ENCODE results near the gene ANKRD30A.

The ANKRD30A gene

GRCh38 chr10:37269554-37270256 lies 144.3 kb downstream of the ANKRD30A start:
- no peak overlapping the region for H3K4me3 ChIP-seq (ENCODE audit: insufficient read depth in 1 of 2, low read depth in 1 of 2, low read length in 2 of 2)
- no peaks in the 10 kb centered on the region for H3K36me3 ChIP-seq (ENCODE audit: control insufficient read depth in 1 of 2, insufficient read depth in 2 of 2, low read depth in 1 of 2, low read length in 2 of 2)
- no peak overlapping the region for H3K4ac ChIP-seq (ENCODE audit: low read depth in 1 of 2, low read length in 2 of 2)
- H3K27ac ChIP-seq (ENCODE audit: low read length, poor library complexity, severe bottlenecking), result no peak overlapping the region
- WGBS, result 48% methylated on average over 4 of the region's 5 CpGs
- no peak overlapping the region for H2BK5ac ChIP-seq (ENCODE audit: low read depth, low read length, poor library complexity, severe bottlenecking)
- H3K9me3 ChIP-seq (ENCODE audit: control insufficient read depth, low read length), result no peaks in the 10 kb centered on the region
- no peak overlapping the region for H3K4me2 ChIP-seq (ENCODE audit: low read length, poor library complexity, severe bottlenecking)
- no peak overlapping the region for H3K18ac ChIP-seq (ENCODE audit: low read depth in 1 of 2, low read length in 2 of 2)
- no peaks in the 10 kb centered on the region for H3K27me3 ChIP-seq (ENCODE audit: control insufficient read depth in 1 of 2, insufficient read depth in 1 of 2, low read length in 2 of 2)
- H2AFZ ChIP-seq (ENCODE audit: low read depth, low read length), result no peak overlapping the region
- H2BK12ac ChIP-seq (ENCODE audit: low read length in 2 of 2), result no peak overlapping the region
- no peak for DNase-seq
- H2BK120ac ChIP-seq (ENCODE audit: low read depth, low read length), result no peak overlapping the region
- H3K4me1 ChIP-seq (ENCODE audit: control insufficient read depth, insufficient read depth, low read depth, low read length), result no peaks in the 10 kb centered on the region
- no peaks in the 10 kb centered on the region for H3K79me1 ChIP-seq (replicated peaks; ENCODE audit: low read length, poor library complexity, severe bottlenecking)
- no peak overlapping the region for H4K8ac ChIP-seq (ENCODE audit: low read length)
- H4K91ac ChIP-seq (ENCODE audit: low read length), result no peak overlapping the region
- no peak overlapping the region for H2AK5ac ChIP-seq (ENCODE audit: low read length, severe bottlenecking)
- H2BK15ac ChIP-seq (ENCODE audit: low read depth, poor library complexity, severe bottlenecking), result no peak overlapping the region
- H3K23ac ChIP-seq (ENCODE audit: low read length in 2 of 2), result no peak overlapping the region
- H3K14ac ChIP-seq (ENCODE audit: low read length in 2 of 2), result no peak overlapping the region
- no peak overlapping the region for H3K9ac ChIP-seq (ENCODE audit: low read length)

- Histone ChIP-seq H3K79me1 (replicated peaks; ENCODE audit: low read length, poor library complexity, severe bottlenecking) (no peaks in the 10 kb centered on the region), H3K27ac (ENCODE audit: low read length, poor library complexity, severe bottlenecking) (no peak overlapping the region), H3K23ac (ENCODE audit: low read length in 2 of 2) (no peak overlapping the region), H2BK120ac (ENCODE audit: low read depth, low read length) (no peak overlapping the region), H3K36me3 (ENCODE audit: control insufficient read depth in 1 of 2, insufficient read depth in 2 of 2, low read depth in 1 of 2, low read length in 2 of 2) (no peaks in the 10 kb centered on the region), H2AK5ac (ENCODE audit: low read length, severe bottlenecking) (no peak overlapping the region), H3K18ac (ENCODE audit: low read depth in 1 of 2, low read length in 2 of 2) (no peak overlapping the region), H3K4me1 (ENCODE audit: control insufficient read depth, insufficient read depth, low read depth, low read length) (no peaks in the 10 kb centered on the region), H3K9me3 (ENCODE audit: control insufficient read depth, low read length) (no peaks in the 10 kb centered on the region), H3K14ac (ENCODE audit: low read length in 2 of 2) (no peak overlapping the region), H3K4me3 (ENCODE audit: insufficient read depth in 1 of 2, low read depth in 1 of 2, low read length in 2 of 2) (peak overlapping the region in 1 of 2 experiments; percentile 36), H4K8ac (ENCODE audit: low read length) (no peak overlapping the region), H2AFZ (ENCODE audit: low read depth, low read length) (no peak overlapping the region), H2BK12ac (ENCODE audit: low read length in 2 of 2) (no peak overlapping the region), H3K4ac (ENCODE audit: low read depth in 1 of 2, low read length in 2 of 2) (no peak overlapping the region), H4K91ac (ENCODE audit: low read length) (peak overlapping the region; percentile 22), H3K9ac (ENCODE audit: low read length) (no peak overlapping the region), H3K4me2 (ENCODE audit: low read length, poor library complexity, severe bottlenecking) (no peak overlapping the region), H2BK15ac (ENCODE audit: low read depth, poor library complexity, severe bottlenecking) (no peak overlapping the region), H2BK5ac (ENCODE audit: low read depth, low read length, poor library complexity, severe bottlenecking) (no peak overlapping the region), H3K27me3 (ENCODE audit: control insufficient read depth in 1 of 2, insufficient read depth in 1 of 2, low read length in 2 of 2) (no peaks in the 10 kb centered on the region)
- DNase-seq, result no peak
- 87% methylated on average over 17 of the region's 17 CpGs for WGBS
These were observed 149.9 kb downstream of the ANKRD30A start for GRCh38 chr10:37275216-37275777.

GRCh38 chr10:37285063-37285462 lies 159.7 kb downstream of the ANKRD30A start:
- Histone ChIP-seq H3K18ac (ENCODE audit: low read depth in 1 of 2, low read length in 2 of 2) (no peak overlapping the region), H3K27me3 (ENCODE audit: control insufficient read depth in 1 of 2, insufficient read depth in 1 of 2, low read length in 2 of 2) (no peaks in the 10 kb centered on the region), H3K4me3 (ENCODE audit: insufficient read depth in 1 of 2, low read depth in 1 of 2, low read length in 2 of 2) (peak overlapping the region in 1 of 2 experiments; percentile 37), H2AK5ac (ENCODE audit: low read length, severe bottlenecking) (no peak overlapping the region), H3K79me1 (replicated peaks; ENCODE audit: low read length, poor library complexity, severe bottlenecking) (no peaks in the 10 kb centered on the region), H3K36me3 (ENCODE audit: control insufficient read depth in 1 of 2, insufficient read depth in 2 of 2, low read depth in 1 of 2, low read length in 2 of 2) (no peaks in the 10 kb centered on the region), H3K27ac (ENCODE audit: low read length, poor library complexity, severe bottlenecking) (no peak overlapping the region), H3K14ac (ENCODE audit: low read length in 2 of 2) (no peak overlapping the region), H3K4ac (ENCODE audit: low read depth in 1 of 2, low read length in 2 of 2) (no peak overlapping the region), H2AFZ (ENCODE audit: low read depth, low read length) (no peak overlapping the region), H2BK5ac (ENCODE audit: low read depth, low read length, poor library complexity, severe bottlenecking) (no peak overlapping the region), H3K23ac (ENCODE audit: low read length in 2 of 2) (no peak overlapping the region), H4K8ac (ENCODE audit: low read length) (no peak overlapping the region), H3K4me2 (ENCODE audit: low read length, poor library complexity, severe bottlenecking) (no peak overlapping the region), H3K9ac (ENCODE audit: low read length) (no peak overlapping the region), H2BK12ac (ENCODE audit: low read length in 2 of 2) (no peak overlapping the region), H3K4me1 (ENCODE audit: control insufficient read depth, insufficient read depth, low read depth, low read length) (no peaks in the 10 kb centered on the region), H4K91ac (ENCODE audit: low read length) (no peak overlapping the region), H2BK120ac (ENCODE audit: low read depth, low read length) (no peak overlapping the region), H2BK15ac (ENCODE audit: low read depth, poor library complexity, severe bottlenecking) (no peak overlapping the region), H3K9me3 (ENCODE audit: control insufficient read depth, low read length) (peaks cover 2% of the 10 kb centered on the region)
- no peak for DNase-seq
- 93% methylated on average over 17 of the region's 18 CpGs for WGBS

DNA sequence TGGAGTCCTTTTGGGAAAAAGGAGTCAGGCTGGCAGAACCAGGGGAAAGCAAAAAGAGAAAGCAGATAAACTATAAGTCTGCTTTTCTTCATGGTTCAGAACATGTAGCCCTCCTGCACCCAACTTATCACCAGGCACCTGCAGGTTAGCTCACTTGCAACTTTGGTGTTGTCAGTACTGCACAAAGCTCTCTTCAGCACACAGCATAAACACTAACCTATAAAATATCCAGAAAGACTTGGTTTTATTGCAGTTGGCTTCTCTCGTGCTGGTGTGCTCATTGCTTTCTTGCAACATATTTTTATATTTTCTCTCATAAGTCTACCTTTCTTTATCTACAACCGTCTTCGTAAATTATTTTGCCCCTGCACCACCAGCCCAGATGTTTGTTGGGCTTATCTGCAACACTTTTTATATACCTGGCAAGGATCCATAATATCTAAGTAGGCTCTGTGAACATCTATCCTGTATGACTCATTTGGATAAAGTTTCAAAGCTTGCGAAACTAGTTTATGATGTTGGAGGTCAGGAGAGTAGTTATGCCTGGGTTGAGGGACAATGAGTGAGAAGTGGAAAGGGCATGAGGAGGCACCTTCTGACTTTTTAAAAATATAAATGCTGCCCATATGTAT lies 164.6 kb downstream of the ANKRD30A start:
- no peak overlapping the region for H2BK15ac ChIP-seq (ENCODE audit: low read depth, poor library complexity, severe bottlenecking)
- peaks cover 2% of the 10 kb centered on the region for H3K9me3 ChIP-seq (ENCODE audit: control insufficient read depth, low read length)
- no peak overlapping the region for H3K9ac ChIP-seq (ENCODE audit: low read length)
- no peak overlapping the region for H2BK5ac ChIP-seq (ENCODE audit: low read depth, low read length, poor library complexity, severe bottlenecking)
- no peak overlapping the region for H3K14ac ChIP-seq (ENCODE audit: low read length in 2 of 2)
- H2AFZ ChIP-seq (ENCODE audit: low read depth, low read length), result no peak overlapping the region
- no peak overlapping the region for H3K27ac ChIP-seq (ENCODE audit: low read length, poor library complexity, severe bottlenecking)
- no peak overlapping the region for H3K4me3 ChIP-seq (ENCODE audit: insufficient read depth in 1 of 2, low read depth in 1 of 2, low read length in 2 of 2)
- no peak overlapping the region for H4K8ac ChIP-seq (ENCODE audit: low read length)
- H2BK12ac ChIP-seq (ENCODE audit: low read length in 2 of 2), result no peak overlapping the region
- no peak overlapping the region for H2BK120ac ChIP-seq (ENCODE audit: low read depth, low read length)
- no peak overlapping the region for H3K4ac ChIP-seq (ENCODE audit: low read depth in 1 of 2, low read length in 2 of 2)
- H3K4me1 ChIP-seq (ENCODE audit: control insufficient read depth, insufficient read depth, low read depth, low read length), result no peaks in the 10 kb centered on the region
- no peaks in the 10 kb centered on the region for H3K27me3 ChIP-seq (ENCODE audit: control insufficient read depth in 1 of 2, insufficient read depth in 1 of 2, low read length in 2 of 2)
- H3K23ac ChIP-seq (ENCODE audit: low read length in 2 of 2), result no peak overlapping the region
- 62% methylated on average over 4 of the region's 4 CpGs for WGBS
- H3K18ac ChIP-seq (ENCODE audit: low read depth in 1 of 2, low read length in 2 of 2), result no peak overlapping the region
- H3K4me2 ChIP-seq (ENCODE audit: low read length, poor library complexity, severe bottlenecking), result no peak overlapping the region
- no peaks in the 10 kb centered on the region for H3K36me3 ChIP-seq (ENCODE audit: control insufficient read depth in 1 of 2, insufficient read depth in 2 of 2, low read depth in 1 of 2, low read length in 2 of 2)
- H2AK5ac ChIP-seq (ENCODE audit: low read length, severe bottlenecking), result no peak overlapping the region
- H4K91ac ChIP-seq (ENCODE audit: low read length), result no peak overlapping the region
- H3K79me1 ChIP-seq (replicated peaks; ENCODE audit: low read length, poor library complexity, severe bottlenecking), result no peaks in the 10 kb centered on the region
- DNase-seq, result no peak
